GM23248 (cell line): ENCODE results near the gene CCDC74B.
"Not testable (repeated sequence)": the region's sequence is repeated elsewhere in the genome, so short reads cannot be mapped to it uniquely, and the experiment has no call there.

Experiments
- EZH2 ChIP-seq: fragments of 200-600 bp; sonication (generic); IDR thresholded peaks from 2 replicates; pipeline ENCODE4 v1.6.1; 2018; ENCODE audit warnings: antibody characterized with exemption, mild to moderate bottlenecking; ENCODE audit not compliant: insufficient read depth, poor library complexity, severe bottlenecking
- EZH2phosphoT487 ChIP-seq: fragments of 200-600 bp; sonication (generic); IDR thresholded peaks from 2 replicates; pipeline ENCODE4 v1.6.1; 2018; ENCODE audit warnings: antibody characterized with exemption, moderate library complexity, mild to moderate bottlenecking, low read depth; ENCODE audit not compliant: insufficient read depth

DNA sequence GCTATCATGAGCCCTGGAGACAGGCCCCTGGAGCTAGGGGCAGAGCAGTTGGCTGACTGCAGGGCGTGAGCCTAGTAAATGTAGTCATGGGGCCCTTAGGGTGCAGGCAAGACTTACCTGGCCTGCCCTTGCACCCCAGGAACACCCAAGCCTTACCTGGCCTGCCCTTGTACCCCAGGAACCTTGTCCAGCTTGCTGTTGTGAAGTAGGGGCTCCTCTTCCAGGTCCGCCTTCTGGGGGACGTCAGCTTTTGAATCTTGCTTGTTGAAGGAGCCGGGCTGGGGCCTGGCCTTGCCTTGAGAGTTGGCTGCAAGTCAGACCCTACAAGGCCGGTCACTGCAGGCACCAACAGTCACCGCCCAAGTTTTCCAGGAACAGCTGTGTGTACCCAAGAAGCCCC, 3.9 kb downstream of the CCDC74B start:
- TF ChIP-seq EZH2, EZH2phosphoT487: not testable (repeated sequence)
